Spleen (tissue), 7 donors: Measurements from ENCODE around the gene MRPL52.

ENCODE experiments used
- POLR2A ChIP-seq, 3 donors: fragments of 450-650 bp; IDR thresholded peaks; one replicate each; pipeline ENCODE4 v1.5.1; 2017; ENCODE audit warnings: antibody characterized with exemption in 3 of 3, mild to moderate bottlenecking in 1 of 3
- POLR2AphosphoS5 ChIP-seq, 3 donors: sonication (generic); formaldehyde crosslinking; IDR thresholded peaks; one replicate each; pipeline ENCODE4 v1.5.1; 2017; ENCODE audit warnings: antibody characterized with exemption in 3 of 3
- TF ChIP-seq, protein P1 (sequence below), 11 experiments: fragments of 200-600 bp in 7 of 11; fragments of 450-650 bp in 4 of 11; sonication (generic) in 4 of 11; IDR thresholded peaks in 8 of 11; conservative IDR thresholded peaks in 3 of 11; 1 replicate in 7 of 11; 2 replicates in 4 of 11; pipeline versions ENCODE4 v1.4.0 to v1.8.0; 2016 to 2021; ENCODE audit warnings: antibody characterized with exemption in 11 of 11, inconsistent platforms in 4 of 11, mild to moderate bottlenecking in 1 of 11
- donor health status: DM: no; HTN: no; CAD: no; lungs with moderate emphysema.
- donor health status: DM: no; HTN: no; CAD: no.
- donor health status: DM: no; HTN: no; CAD: no.

DNA sequence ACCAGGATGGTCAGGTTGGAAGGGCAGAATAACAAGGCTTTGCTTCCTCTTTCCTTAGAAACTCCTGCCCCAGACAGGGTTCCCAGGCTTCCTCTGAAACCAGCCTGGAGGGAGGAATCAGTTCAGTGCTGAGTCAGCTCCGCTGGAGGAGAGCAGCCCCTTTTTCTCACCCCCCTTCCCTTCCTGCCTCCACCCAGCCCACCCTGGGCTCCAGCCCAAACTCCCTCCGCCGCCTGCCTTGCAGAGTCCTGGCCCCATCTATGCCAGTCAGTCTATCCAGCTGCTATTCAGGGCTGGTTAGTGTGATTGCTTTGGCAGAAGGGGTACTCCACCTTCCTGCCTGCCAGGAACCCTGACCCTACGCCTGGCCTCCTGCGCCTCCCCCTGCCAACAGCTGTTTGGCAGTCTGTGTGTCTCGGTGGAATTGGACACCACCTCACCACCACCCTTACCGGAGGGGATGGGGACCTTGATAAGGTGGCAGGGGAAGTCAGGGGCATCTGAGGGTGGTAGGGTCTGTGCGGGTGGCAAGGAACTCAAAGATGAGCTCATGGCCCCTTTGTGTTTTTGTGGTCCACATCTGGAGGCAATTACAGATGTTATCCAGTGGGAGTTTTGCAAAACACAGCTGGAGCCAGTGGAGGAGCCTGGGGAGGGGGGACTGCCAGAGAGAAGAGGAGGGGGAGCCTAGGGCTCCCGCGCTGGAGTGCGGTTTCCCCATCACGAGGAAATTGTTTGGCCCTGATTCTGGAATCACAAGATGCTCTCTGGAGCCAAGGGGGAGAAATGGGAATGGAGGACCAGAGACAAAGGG is 18.9 kb downstream of the MRPL52 start:
- TF ChIP-seq, protein P1, sequence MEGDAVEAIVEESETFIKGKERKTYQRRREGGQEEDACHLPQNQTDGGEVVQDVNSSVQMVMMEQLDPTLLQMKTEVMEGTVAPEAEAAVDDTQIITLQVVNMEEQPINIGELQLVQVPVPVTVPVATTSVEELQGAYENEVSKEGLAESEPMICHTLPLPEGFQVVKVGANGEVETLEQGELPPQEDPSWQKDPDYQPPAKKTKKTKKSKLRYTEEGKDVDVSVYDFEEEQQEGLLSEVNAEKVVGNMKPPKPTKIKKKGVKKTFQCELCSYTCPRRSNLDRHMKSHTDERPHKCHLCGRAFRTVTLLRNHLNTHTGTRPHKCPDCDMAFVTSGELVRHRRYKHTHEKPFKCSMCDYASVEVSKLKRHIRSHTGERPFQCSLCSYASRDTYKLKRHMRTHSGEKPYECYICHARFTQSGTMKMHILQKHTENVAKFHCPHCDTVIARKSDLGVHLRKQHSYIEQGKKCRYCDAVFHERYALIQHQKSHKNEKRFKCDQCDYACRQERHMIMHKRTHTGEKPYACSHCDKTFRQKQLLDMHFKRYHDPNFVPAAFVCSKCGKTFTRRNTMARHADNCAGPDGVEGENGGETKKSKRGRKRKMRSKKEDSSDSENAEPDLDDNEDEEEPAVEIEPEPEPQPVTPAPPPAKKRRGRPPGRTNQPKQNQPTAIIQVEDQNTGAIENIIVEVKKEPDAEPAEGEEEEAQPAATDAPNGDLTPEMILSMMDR (IDR thresholded peaks at IDR 0.05 in 8 of 11, conservative IDR thresholded peaks at IDR 0.05 in 3 of 11), result no peak
- TF ChIP-seq POLR2A (IDR thresholded peaks at IDR 0.05) (no peak), POLR2AphosphoS5 (IDR thresholded peaks at IDR 0.05) (peak; percentile 76 to 80 (median 78))
